Ectodermal cell (in vitro differentiated cells): Measurements from ENCODE around the gene MAN1C1.
"Not testable (repeated sequence)": the region's sequence is repeated elsewhere in the genome, so short reads cannot be mapped to it uniquely, and the experiment has no call there.

Experiments
- H3K27ac ChIP-seq: 2 replicates; pipeline ENCODE4 v1.7.0; 2013; ENCODE audit warnings: mild to moderate bottlenecking, low read depth, low read length; ENCODE audit not compliant: insufficient read depth, poor library complexity, severe bottlenecking
- H3K27me3 ChIP-seq: 2 replicates; pipeline ENCODE4 v1.7.0; 2013; ENCODE audit warnings: mild to moderate bottlenecking, low read length; ENCODE audit not compliant: insufficient read depth, control insufficient read depth, poor library complexity, severe bottlenecking
- H3K36me3 ChIP-seq: one replicate; pipeline ENCODE4 v1.7.0; 2013; ENCODE audit warnings: low read length; ENCODE audit not compliant: control insufficient read depth, insufficient read depth
- H3K4me1 ChIP-seq: one replicate; pipeline ENCODE4 v1.7.0; 2013; ENCODE audit warnings: low read length; ENCODE audit not compliant: control insufficient read depth, insufficient read depth
- H3K4me3 ChIP-seq: 2 replicates; pipeline ENCODE4 v1.7.0; 2013; ENCODE audit warnings: low read depth, low read length, control low read depth; ENCODE audit not compliant: insufficient read depth
- H3K9me3 ChIP-seq: 2 replicates; pipeline ENCODE4 v1.7.0; 2013; ENCODE audit warnings: mild to moderate bottlenecking, low read length, moderate library complexity; ENCODE audit not compliant: control insufficient read depth
- WGBS, 2 experiments: methylation state at CpG; one replicate each; pipeline ENCODE4 v1.1.7; 2013; ENCODE audit warnings: missing lambda C conversion rate in 2 of 2; 5-methylcytosine and 5-hydroxymethylcytosine counted together

The MAN1C1 gene

GRCh38 chr1:25696643-25697042 lies 80.1 kb downstream of the MAN1C1 start:
- WGBS, 2 experiments, result 98 to 99% methylated on average over 3 to 4 of the region's 4 CpGs
- not testable (repeated sequence) for H3K4me3 ChIP-seq, H3K36me3 ChIP-seq, H3K27ac ChIP-seq, H3K27me3 ChIP-seq, H3K9me3 ChIP-seq
- peaks cover 42% of the 10 kb centered on the region for H3K4me1 ChIP-seq

GRCh38 chr1:25697435-25698217 lies 81.0 kb downstream of the MAN1C1 start:
- Histone ChIP-seq H3K27me3 (no peaks in the 10 kb centered on the region), H3K27ac (no peak overlapping the region), H3K9me3 (no peaks in the 10 kb centered on the region), H3K4me1 (peaks cover 48% of the 10 kb centered on the region), H3K4me3 (no peak overlapping the region), H3K36me3 (no peaks in the 10 kb centered on the region)
- 76 to 79% methylated on average over 10 of the region's 10 CpGs for WGBS, 2 experiments

GRCh38 chr1:25698252-25698651 lies 81.7 kb downstream of the MAN1C1 start:
- Histone ChIP-seq H3K4me3 (no peak overlapping the region), H3K27ac (no peak overlapping the region), H3K36me3 (no peaks in the 10 kb centered on the region), H3K27me3 (no peaks in the 10 kb centered on the region), H3K9me3 (no peaks in the 10 kb centered on the region), H3K4me1 (peaks cover 50% of the 10 kb centered on the region)
- WGBS, 2 experiments, result 95% methylated on average over 10 of the region's 10 CpGs

- 93 to 95% methylated on average over 8 of the region's 8 CpGs for WGBS, 2 experiments
- not testable (repeated sequence) for H3K9me3 ChIP-seq, H3K36me3 ChIP-seq, H3K27me3 ChIP-seq, H3K27ac ChIP-seq, H3K4me3 ChIP-seq
- peaks cover 53% of the 10 kb centered on the region for H3K4me1 ChIP-seq
Observed at GRCh38 chr1:25699059-25699458, 82.5 kb downstream of the MAN1C1 start.

- H3K4me1 ChIP-seq, result peaks cover 59% of the 10 kb centered on the region
- no peaks in the 10 kb centered on the region for H3K27me3 ChIP-seq
- H3K9me3 ChIP-seq, result no peaks in the 10 kb centered on the region
- WGBS, 2 experiments, result 63 to 65% methylated on average over 10 of the region's 10 CpGs
- no peak overlapping the region for H3K27ac ChIP-seq
- H3K4me3 ChIP-seq, result no peak overlapping the region
- H3K36me3 ChIP-seq, result no peaks in the 10 kb centered on the region
Observed at GRCh38 chr1:25699500-25700143, 83.0 kb downstream of the MAN1C1 start.

GRCh38 chr1:25700144-25700523 lies 83.5 kb downstream of the MAN1C1 start:
- 86 to 91% methylated on average over 3 of the region's 3 CpGs for WGBS, 2 experiments
- H3K4me1 ChIP-seq, result peaks cover 59% of the 10 kb centered on the region
- no peak overlapping the region for H3K27ac ChIP-seq
- H3K36me3 ChIP-seq, result no peaks in the 10 kb centered on the region
- no peaks in the 10 kb centered on the region for H3K9me3 ChIP-seq
- H3K4me3 ChIP-seq, result no peak overlapping the region
- no peaks in the 10 kb centered on the region for H3K27me3 ChIP-seq

GRCh38 chr1:25700626-25701025 lies 84.0 kb downstream of the MAN1C1 start:
- Histone ChIP-seq H3K27me3 (no peaks in the 10 kb centered on the region), H3K4me1 (peaks cover 54% of the 10 kb centered on the region), H3K9me3 (no peaks in the 10 kb centered on the region), H3K36me3 (no peaks in the 10 kb centered on the region), H3K4me3 (no peak overlapping the region), H3K27ac (no peak overlapping the region)
- 60 to 63% methylated on average over 7 of the region's 7 CpGs for WGBS, 2 experiments

- Histone ChIP-seq H3K4me3 (no peak overlapping the region), H3K27me3 (no peaks in the 10 kb centered on the region), H3K9me3 (no peaks in the 10 kb centered on the region), H3K36me3 (no peaks in the 10 kb centered on the region), H3K4me1 (peaks cover 54% of the 10 kb centered on the region), H3K27ac (no peak overlapping the region)
- 93 to 94% methylated on average over 9 of the region's 9 CpGs for WGBS, 2 experiments
Observed at GRCh38 chr1:25701030-25701785, 84.6 kb downstream of the MAN1C1 start.

- Histone ChIP-seq H3K27ac (no peak overlapping the region), H3K4me1 (peaks cover 65% of the 10 kb centered on the region), H3K27me3 (no peaks in the 10 kb centered on the region), H3K9me3 (no peaks in the 10 kb centered on the region), H3K4me3 (no peak overlapping the region), H3K36me3 (no peaks in the 10 kb centered on the region)
- WGBS, 2 experiments, result 66 to 68% methylated on average over 11 of the region's 11 CpGs
Observed at GRCh38 chr1:25702101-25702775, 85.6 kb downstream of the MAN1C1 start.

GRCh38 chr1:25703041-25703440 lies 86.5 kb downstream of the MAN1C1 start:
- Histone ChIP-seq H3K9me3 (no peaks in the 10 kb centered on the region), H3K4me1 (peaks cover 66% of the 10 kb centered on the region), H3K27me3 (no peaks in the 10 kb centered on the region), H3K4me3 (no peak overlapping the region), H3K36me3 (no peaks in the 10 kb centered on the region), H3K27ac (no peak overlapping the region)
- WGBS, 2 experiments, result 95 to 96% methylated on average over 5 of the region's 5 CpGs
